CD4-positive, alpha-beta T cell (primary cell): ENCODE results near the gene PRDM16. TPM values are rescaled to one million over a fixed set of nuclear protein-coding genes. Genes with fewer than 3 reads are reported as not detected.

ENCODE experiments used
- ATAC-seq: fragments of 200-7000 bp; cut with Tn5 transposase; one replicate; pipeline ENCODE4 v1.10.0; 2022; ENCODE audit warnings: mild to moderate bottlenecking; ENCODE audit not compliant: poor library complexity
- CTCF ChIA-PET: fragments of 350-600 bp; sonication (Branson Sonifier 250); formaldehyde crosslinking; loops from one replicate; lab custom pipeline; 2021; ENCODE audit warnings: antibody characterized with exemption, inconsistent platforms; lab: Charles Lee
- POLR2A ChIA-PET: fragments of 350-600 bp; sonication (Branson Sonifier 250); formaldehyde crosslinking; loops from one replicate; lab custom pipeline; 2021; ENCODE audit warnings: antibody characterized with exemption, inconsistent platforms; lab: Charles Lee
- DNase-seq, 14 experiments: peaks; one replicate each; pipeline ENCODE4 v3.0.0-alpha.2; 2013 to 2020; ENCODE audit warnings: mixed read lengths in 2 of 14
- H3K27ac ChIP-seq, 2 donors: one replicate each; pipeline versions ENCODE4 v1.5.1 to v1.7.0; 2013; ENCODE audit warnings: low read length in 2 of 2, low read depth in 1 of 2, mild to moderate bottlenecking in 1 of 2
- H3K27me3 ChIP-seq, 2 experiments: 1 replicate in 1 of 2; 2 replicates in 1 of 2; pipeline versions ENCODE4 v1.6.1 to v1.7.0; 2013; ENCODE audit warnings: low read length in 2 of 2, control low read depth in 1 of 2, mild to moderate bottlenecking in 1 of 2, moderate library complexity in 1 of 2; ENCODE audit not compliant: insufficient read depth in 2 of 2, control insufficient read depth in 1 of 2
- H3K36me3 ChIP-seq: one replicate; pipeline ENCODE4 v1.6.1; 2013; ENCODE audit warnings: low read length, control low read depth; ENCODE audit not compliant: insufficient read depth
- H3K4me1 ChIP-seq: one replicate; pipeline ENCODE4 v1.6.1; 2013; ENCODE audit warnings: low read length, control low read depth; ENCODE audit not compliant: insufficient read depth
- H3K4me3 ChIP-seq: one replicate; pipeline ENCODE4 v1.5.1; 2013; ENCODE audit warnings: mild to moderate bottlenecking, low read length, moderate library complexity
- H3K9me3 ChIP-seq, 2 experiments: 1 replicate in 1 of 2; 2 replicates in 1 of 2; pipeline versions ENCODE4 v1.6.1 to v1.7.0; 2013; ENCODE audit warnings: low read length in 2 of 2, mild to moderate bottlenecking in 2 of 2, control low read depth in 1 of 2, moderate library complexity in 1 of 2; ENCODE audit not compliant: control insufficient read depth in 1 of 2, insufficient read depth in 1 of 2
- H3K27ac Mint-ChIP-seq: one replicate; pipeline ENCODE4 v1.8.0; 2020; ENCODE audit warnings: mixed read lengths
- H3K27me3 Mint-ChIP-seq: one replicate; pipeline ENCODE4 v1.8.0; 2021; ENCODE audit warnings: mixed read lengths
- H3K36me3 Mint-ChIP-seq: one replicate; pipeline ENCODE4 v1.8.0; 2021; ENCODE audit warnings: low read depth, mixed read lengths
- H3K4me1 Mint-ChIP-seq: one replicate; pipeline ENCODE4 v1.8.0; 2021; ENCODE audit warnings: low read depth, mixed read lengths
- H3K4me3 Mint-ChIP-seq: one replicate; pipeline ENCODE4 v1.8.0; 2020; ENCODE audit warnings: mild to moderate bottlenecking, mixed read lengths
- H3K9me3 Mint-ChIP-seq: one replicate; pipeline ENCODE4 v1.8.0; 2020; ENCODE audit warnings: mixed read lengths
- CTCF ChIP-seq: fragments of 200-600 bp; IDR thresholded peaks from one replicate; pipeline ENCODE4 v1.8.0; 2022; ENCODE audit warnings: antibody characterized with exemption, mild to moderate bottlenecking
- intact Hi-C, 2 experiments: fragments of 100-400 bp; cut with DNase I in 1 of 2; cut with micrococcal nuclease in 1 of 2; formaldehyde crosslinking; loops; one replicate each; pipeline versions ENCODE4 v1.15.1 to v1.9.0; 2023 to 2025; cut with DNase I, micrococcal nuclease
- total RNA-seq, 174 experiments: library from RNA in 2 of 174; stranded (reverse) in 2 of 174; gene quantifications; one replicate each; pipeline ENCODE4 v1.2.3 and lab custom pipeline; 2021 to 2026

PRDM16 gene
- total RNA-seq, 2 experiments from 2014 or later, result not detected

- DNase-seq (no peak), ATAC-seq (no peak)
- Mint-ChIP-seq H3K27me3 (peaks cover 2% of the 10 kb centered on the region), H3K36me3 (no peaks in the 10 kb centered on the region), H3K4me1 (no peaks in the 10 kb centered on the region), H3K27ac (no peak overlapping the region), H3K4me3 (no peak overlapping the region), H3K9me3 (no peaks in the 10 kb centered on the region)
- ChIA-PET POLR2A (no interaction called here), CTCF (no interaction called here)
- Histone ChIP-seq H3K27me3 (peaks cover 0 to under 1% of the 10 kb centered on the region in 2 experiments), H3K9me3 (peaks cover 0 to 10% of the 10 kb centered on the region in 2 experiments), H3K27ac (no peak overlapping the region), H3K36me3 (no peaks in the 10 kb centered on the region), H3K4me3 (no peak overlapping the region), H3K4me1 (no peaks in the 10 kb centered on the region)
- TF ChIP-seq CTCF, result no peak
- intact Hi-C loops, result no loop called here
Observed at GRCh38 chr1:3241673-3242407, 172.8 kb downstream of the PRDM16 start.

GRCh38 chr1:3242408-3243260, 173.6 kb downstream of the PRDM16 start:
- TF ChIP-seq CTCF, result no peak
- no peak overlapping the region for H3K4me3 Mint-ChIP-seq
- POLR2A ChIA-PET, result no interaction called here

GRCh38 chr1:3243304-3243703, 174.3 kb downstream of the PRDM16 start:
- H3K27me3 Mint-ChIP-seq, result peaks cover 6% of the 10 kb centered on the region
- no peak for ATAC-seq
- DNase-seq, result no peak
- no peak overlapping the region for H3K4me3 Mint-ChIP-seq
- intact Hi-C loops, result no loop called here
- Histone ChIP-seq H3K4me1 (no peaks in the 10 kb centered on the region), H3K27ac (no peak overlapping the region), H3K4me3 (no peak overlapping the region), H3K27me3 (peaks cover 0 to 8% of the 10 kb centered on the region in 2 experiments), H3K36me3 (no peaks in the 10 kb centered on the region), H3K9me3 (peaks cover 0 to 14% of the 10 kb centered on the region in 2 experiments)
- H3K4me1 Mint-ChIP-seq, result no peaks in the 10 kb centered on the region
- no peak for TF ChIP-seq CTCF
- POLR2A ChIA-PET, result no interaction called here
- no peaks in the 10 kb centered on the region for H3K36me3 Mint-ChIP-seq
- H3K27ac Mint-ChIP-seq, result no peak overlapping the region
- no peaks in the 10 kb centered on the region for H3K9me3 Mint-ChIP-seq
- CTCF ChIA-PET, result no interaction called here

More at GRCh38 chr1:3242408-3243260, 173.6 kb downstream of the PRDM16 start:
- Histone ChIP-seq H3K4me3 (no peak overlapping the region), H3K4me1 (no peaks in the 10 kb centered on the region), H3K36me3 (no peaks in the 10 kb centered on the region), H3K27me3 (peaks cover 0 to 3% of the 10 kb centered on the region in 2 experiments), H3K27ac (no peak overlapping the region), H3K9me3 (peaks cover 0 to 14% of the 10 kb centered on the region in 2 experiments)
- no peak for ATAC-seq
- CTCF ChIA-PET, result no interaction called here
- no peak for DNase-seq
- no peak overlapping the region for H3K27ac Mint-ChIP-seq
- H3K27me3 Mint-ChIP-seq, result peaks cover 6% of the 10 kb centered on the region
- H3K4me1 Mint-ChIP-seq, result no peaks in the 10 kb centered on the region
- no peaks in the 10 kb centered on the region for H3K9me3 Mint-ChIP-seq
- intact Hi-C loops, result no loop called here
- no peaks in the 10 kb centered on the region for H3K36me3 Mint-ChIP-seq
